Keratinocyte (primary cell): ENCODE measurements around the gene CXCL14. TPM values are rescaled to one million over a fixed set of nuclear protein-coding genes. Genes with fewer than 3 reads are reported as not detected.

ENCODE experiments used
- DNase-seq: peaks from one replicate; pipeline ENCODE4 v3.0.0-alpha.2; 2011; ENCODE audit warnings: low read depth, missing footprints, low spot score
- FAIRE-seq: peaks from 2 replicates; lab custom pipeline; 2011; peaks lifted over from hg19 to GRCh38; lab: Jason Lieb, UNC
- H2AFZ ChIP-seq: 2 replicates; pipeline ENCODE4 v1.6.0; 2012; ENCODE audit warnings: low read length, control low read depth, inconsistent platforms; ENCODE audit not compliant: control insufficient read depth
- H3K27ac ChIP-seq: 2 replicates; pipeline ENCODE4 v1.5.1; 2011; ENCODE audit warnings: low read length; ENCODE audit not compliant: control insufficient read depth, insufficient read depth
- H3K27me3 ChIP-seq: 3 replicates; pipeline ENCODE4 v1.6.0; 2011; ENCODE audit warnings: low read length; ENCODE audit not compliant: control insufficient read depth, insufficient read depth; ENCODE audit errors: extremely low read depth
- H3K36me3 ChIP-seq, 2 experiments: 2 replicates in 1 of 2; 3 replicates in 1 of 2; pipeline ENCODE4 v1.5.1; 2011; ENCODE audit warnings: low read length in 2 of 2, mild to moderate bottlenecking in 1 of 2; ENCODE audit not compliant: control insufficient read depth in 2 of 2, insufficient read depth in 2 of 2; ENCODE audit errors: extremely low read depth in 1 of 2
- H3K4me1 ChIP-seq: 3 replicates; pipeline ENCODE4 v1.5.1; 2011; ENCODE audit warnings: low read length; ENCODE audit not compliant: control insufficient read depth, insufficient read depth; ENCODE audit errors: extremely low read depth
- H3K4me2 ChIP-seq: 3 replicates; pipeline ENCODE4 v1.6.0; 2011; ENCODE audit warnings: low read depth, low read length; ENCODE audit not compliant: control insufficient read depth, insufficient read depth; ENCODE audit errors: extremely low read depth
- H3K4me3 ChIP-seq, 3 experiments: fragments of 200-600 bp in 1 of 3; sonication (generic) in 1 of 3; 2 replicates in 2 of 3; 3 replicates in 1 of 3; pipeline ENCODE4 v1.5.1; 2011 to 2016; ENCODE audit warnings: low read length in 3 of 3, mild to moderate bottlenecking in 3 of 3, control low read depth in 2 of 3, inconsistent platforms in 1 of 3, low read depth in 1 of 3, mixed read lengths in 1 of 3, mixed run types in 1 of 3, moderate library complexity in 1 of 3; ENCODE audit not compliant: control insufficient read depth in 2 of 3, insufficient read depth in 2 of 3; ENCODE audit errors: extremely low read depth in 1 of 3
- H3K79me2 ChIP-seq: 2 replicates; pipeline ENCODE4 v1.6.0; 2012; ENCODE audit warnings: low read length; ENCODE audit not compliant: control insufficient read depth, insufficient read depth
- H3K9ac ChIP-seq: 3 replicates; pipeline ENCODE4 v1.6.0; 2011; ENCODE audit warnings: low read length; ENCODE audit not compliant: control insufficient read depth, insufficient read depth; ENCODE audit errors: extremely low read depth
- H3K9me1 ChIP-seq: 3 replicates; pipeline ENCODE4 v1.6.0; 2011; ENCODE audit warnings: low read length; ENCODE audit not compliant: control insufficient read depth, insufficient read depth; ENCODE audit errors: extremely low read depth
- H3K9me3 ChIP-seq: 2 replicates; pipeline ENCODE4 v1.5.1; 2012; ENCODE audit warnings: low read depth, low read length; ENCODE audit not compliant: control insufficient read depth
- H4K20me1 ChIP-seq: 3 replicates; pipeline ENCODE4 v1.6.0; 2011; ENCODE audit warnings: low read length; ENCODE audit not compliant: control insufficient read depth, insufficient read depth; ENCODE audit errors: extremely low read depth
- CTCF ChIP-seq, 3 experiments: IDR thresholded peaks in 1 of 3; conservative IDR thresholded peaks in 1 of 3; optimal IDR thresholded peaks in 1 of 3; 2 replicates in 2 of 3; 3 replicates in 1 of 3; pipeline versions ENCODE3 to v1.5.1; 2011; ENCODE audit warnings: low read length in 3 of 3, mild to moderate bottlenecking in 3 of 3, moderate library complexity in 2 of 3, control low read depth in 1 of 3, inconsistent platforms in 1 of 3; ENCODE audit not compliant: insufficient read depth in 2 of 3; ENCODE audit errors: extremely low read depth in 1 of 3
- EZH2 ChIP-seq: IDR thresholded peaks from one replicate; pipeline ENCODE4 v1.6.1; 2012; ENCODE audit warnings: inconsistent platforms, mild to moderate bottlenecking, low read length, moderate library complexity
- dilution Hi-C: fragments of 300-500 bp; cut with MboI; formaldehyde crosslinking; loops from one replicate; pipeline ENCODE4 v1.7.0; 2020; ENCODE audit warnings: low sequenced_read_pairs; ENCODE audit not compliant: extremely low pct_ligation_motif_present
- polyA plus RNA-seq, 5 experiments: library from polyadenylated mRNA; depleted of rRNA in 3 of 5; stranded (reverse) in 3 of 5; stranded (forward) in 1 of 5; unstranded in 1 of 5; fragments of >200 nt; gene quantifications; 1 replicate in 1 of 5; 2 replicates in 3 of 5; 3 replicates in 1 of 5; pipeline versions ENCODE4 v1.2.1 to v1.2.3, GENCODE V29; 2011 to 2012; ENCODE audit warnings: missing spikeins in 2 of 5, low read depth in 1 of 5, low replicate concordance in 1 of 5

CXCL14 gene
- polyA plus RNA-seq, 1 donor (not counting 4 experiments of a cell fraction or from before 2014, with no cell fraction given), result 124 TPM

DNA sequence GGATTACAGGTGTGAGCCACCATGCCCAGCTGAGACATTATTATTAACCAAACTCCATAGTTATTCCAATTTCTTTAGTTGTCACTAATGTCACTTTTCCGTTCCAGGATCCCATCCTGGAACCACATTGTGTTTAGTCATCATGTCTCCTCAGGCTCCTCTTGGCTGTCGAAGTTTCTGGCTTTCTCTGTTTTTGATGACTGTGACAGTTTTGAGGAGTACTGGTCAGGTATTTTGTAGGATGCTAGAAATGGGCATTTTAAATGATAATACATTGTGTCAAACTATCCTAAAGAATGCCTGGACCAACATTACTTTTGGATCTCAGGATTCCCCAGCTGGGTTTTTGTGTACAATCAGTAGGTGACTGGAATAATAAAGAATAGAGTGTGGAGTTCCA, 23.3 kb downstream of the CXCL14 start:
- H4K20me1 ChIP-seq, result no peaks in the 10 kb centered on the region
- H3K9me1 ChIP-seq, result no peaks in the 10 kb centered on the region
- H3K27ac ChIP-seq, result no peak overlapping the region
- H3K4me3 ChIP-seq, result no peak overlapping the region
- dilution Hi-C loops, result loop anchor here (10.0 kb wide), 1 partner anchor 279 kb away; the partner anchor contains the start of gene SLC25A48
- peaks cover 4% of the 10 kb centered on the region for H3K4me1 ChIP-seq
- no peak overlapping the region for H3K4me2 ChIP-seq
- TF ChIP-seq EZH2 (no peak), CTCF (optimal IDR thresholded peaks at IDR 0.05 in 1 of 3, IDR thresholded peaks at IDR 0.05 in 1 of 3, conservative IDR thresholded peaks at IDR 0.05 in 1 of 3; ENCODE audit: extremely low read depth in 1 of 3, insufficient read depth in 2 of 3, low read length in 3 of 3) (no peak)
- no peak overlapping the region for H3K9ac ChIP-seq
- FAIRE-seq (no peak), DNase-seq (no peak)
- H2AFZ ChIP-seq, result no peak overlapping the region
- H3K79me2 ChIP-seq, result no peaks in the 10 kb centered on the region
- peaks cover 9% of the 10 kb centered on the region for H3K27me3 ChIP-seq
- no peaks in the 10 kb centered on the region for H3K36me3 ChIP-seq
- H3K9me3 ChIP-seq, result no peaks in the 10 kb centered on the region

GRCh38 chr5:135553688-135554462, 24.9 kb downstream of the CXCL14 start:
- TF ChIP-seq CTCF (optimal IDR thresholded peaks at IDR 0.05 in 1 of 3, IDR thresholded peaks at IDR 0.05 in 1 of 3, conservative IDR thresholded peaks at IDR 0.05 in 1 of 3; ENCODE audit: extremely low read depth in 1 of 3, insufficient read depth in 2 of 3, low read length in 3 of 3) (peak; percentile 74 to 87 (median 86)), EZH2 (no peak)
- no peaks in the 10 kb centered on the region for H3K9me1 ChIP-seq
- DNase-seq (no peak), FAIRE-seq (peak; percentile 72)
- peaks cover 6% of the 10 kb centered on the region for H3K27me3 ChIP-seq
- peak overlapping the region; percentile 97 for H2AFZ ChIP-seq
- peak overlapping the region; percentile 48 for H3K9ac ChIP-seq
- peak overlapping the region in 2 of 3 experiments; percentile 50 to 67 for H3K4me3 ChIP-seq
- H3K4me1 ChIP-seq, result peaks cover 4% of the 10 kb centered on the region
- peak overlapping the region; percentile 85 for H3K4me2 ChIP-seq
- dilution Hi-C loops, result loop anchor here (5.0 to 10.0 kb wide), 2 partner anchors 92 to 281 kb away; partner anchors contain the start of gene SLC25A48
- H3K36me3 ChIP-seq, result no peaks in the 10 kb centered on the region
- no peaks in the 10 kb centered on the region for H4K20me1 ChIP-seq
- no peaks in the 10 kb centered on the region for H3K9me3 ChIP-seq
- no peak overlapping the region for H3K27ac ChIP-seq
- H3K79me2 ChIP-seq, result no peaks in the 10 kb centered on the region
